MM.1S (cell line): ENCODE measurements around the gene ARMC8.

ENCODE experiments used
- CTCF ChIP-seq: fragments of 300-600 bp; sonication (generic); IDR thresholded peaks from 2 replicates; pipeline ENCODE4 v1.5.1; 2016; ENCODE audit warnings: antibody characterized with exemption, low read length, mixed read lengths
- EZH2 ChIP-seq: fragments of 300-600 bp; sonication (generic); optimal IDR thresholded peaks from 2 replicates; pipeline ENCODE3; 2017; ENCODE audit warnings: low read depth, mild to moderate bottlenecking, antibody characterized with exemption, low read length, mixed read lengths
- EZH2phosphoT487 ChIP-seq: fragments of 300-600 bp; sonication (generic); IDR thresholded peaks from 2 replicates; pipeline ENCODE4 v1.6.1; 2018; ENCODE audit warnings: antibody characterized with exemption, low read length

GRCh38 chr3:138340511-138340910 lies 153.4 kb downstream of the ARMC8 start:
- TF ChIP-seq CTCF, result no peak
- TF ChIP-seq EZH2phosphoT487, result no peak
- TF ChIP-seq EZH2, result no peak
